ENCODE results near the gene ARL11. TPM values are rescaled to one million over a fixed set of nuclear protein-coding genes. Genes with fewer than 3 reads are reported as not detected.
A peak's percentile ranks its signal among the peaks of the same experiment; 100 is the strongest.

ARL11 gene
- total and polyA plus RNA-seq, 2 of the 4 experiments (the other 2 are of a cell fraction), result not detected

DNA sequence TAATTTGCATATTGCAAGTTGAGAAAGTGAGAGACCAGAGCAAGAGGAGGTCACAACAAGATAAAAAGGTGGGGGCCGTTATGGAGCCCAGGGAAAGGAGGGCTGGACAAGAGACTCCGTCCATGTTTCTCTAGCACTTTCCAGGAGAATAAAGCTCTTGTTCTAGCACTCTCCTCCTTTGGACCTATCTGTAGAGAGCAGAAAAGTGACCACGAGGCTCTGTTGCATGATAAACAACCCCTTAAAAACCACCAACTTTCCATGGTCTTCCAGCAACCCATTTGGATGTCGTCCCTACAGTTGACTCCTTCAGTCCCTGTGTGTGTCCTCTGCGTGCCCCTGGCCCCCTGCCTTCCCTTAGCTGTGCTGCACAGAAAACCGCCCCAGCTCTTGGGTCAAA lies 4.1 kb upstream of the ARL11 start:
- dilution Hi-C loops (cut with HindIII; ENCODE audit: low sequenced_read_pairs, unreplicated experiment), result no loop called here
- intact Hi-C loops (cut with micrococcal nuclease), result no loop called here

More for the DNA sequence above, 4.1 kb upstream of the ARL11 start:
- Histone ChIP-seq H3K4ac (ENCODE audit: low read depth, low read length) (no peak overlapping the region), H3K4me3 (ENCODE audit: insufficient read depth, low read depth, low read length) (no peak overlapping the region), H4K91ac (ENCODE audit: insufficient read depth, low read depth, low read length) (no peak overlapping the region), H3K18ac (ENCODE audit: low read depth, low read length) (no peak overlapping the region), H3K9me1 (ENCODE audit: insufficient read depth, low read length) (no peaks in the 10 kb centered on the region), H4K20me1 (ENCODE audit: insufficient read depth, low read length) (no peaks in the 10 kb centered on the region), H3K23ac (ENCODE audit: low read depth, low read length) (no peak overlapping the region), H3K79me1 (ENCODE audit: low read depth in 1 of 2, low read length in 2 of 2) (no peaks in the 10 kb centered on the region), H3K14ac (replicated peaks; ENCODE audit: low read depth, low read length) (no peak overlapping the region), H2AK9ac (replicated peaks; ENCODE audit: low read depth, low read length, poor library complexity) (no peak overlapping the region), H4K8ac (ENCODE audit: low read depth in 2 of 2, low read length in 2 of 2) (no peak overlapping the region), H3K4me2 (ENCODE audit: low read depth, low read length) (no peak overlapping the region), H3K9ac (ENCODE audit: low read depth, low read length) (no peak overlapping the region), H3K27ac (ENCODE audit: insufficient read depth, low read length) (no peak overlapping the region), H2BK15ac (ENCODE audit: low read depth, low read length) (no peak overlapping the region), H3K27me3 (ENCODE audit: control insufficient read depth, insufficient read depth, low read length) (no peaks in the 10 kb centered on the region), H2BK20ac (ENCODE audit: low read depth, low read length) (no peak overlapping the region), H3K36me3 (ENCODE audit: control insufficient read depth, insufficient read depth, low read length) (no peaks in the 10 kb centered on the region), H2BK120ac (ENCODE audit: low read depth, low read length) (no peak overlapping the region), H3K56ac (ENCODE audit: extremely low read depth, insufficient read depth, low read length) (no peak overlapping the region), H2BK5ac (ENCODE audit: low read depth, low read length, poor library complexity, severe bottlenecking) (no peak overlapping the region), H3K4me1 (ENCODE audit: control insufficient read depth, insufficient read depth, low read length) (peaks cover 7% of the 10 kb centered on the region; the same call in 1 of the 2 replicates), H4K5ac (ENCODE audit: low read depth, low read length) (no peak overlapping the region), H3K9me3 (ENCODE audit: control insufficient read depth, insufficient read depth, low read length) (no peaks in the 10 kb centered on the region), H2AFZ (replicated peaks; ENCODE audit: low read length, poor library complexity) (peak overlapping the region; percentile 8), H2AK5ac (ENCODE audit: low read depth, low read length) (no peak overlapping the region)
- no TSS peak for BruUV-seq (replicated peaks)
- ChIA-PET CTCF (no interaction called here), POLR2A (ENCODE audit: unreplicated experiment) (no interaction called here)
- 60% methylated on average over 1 of the region's 6 CpGs; no CpG with 5 or more reads in 1 of the 2 experiments for WGBS, 2 experiments (ENCODE audit: extremely low coverage in 2 of 2, insufficient read length in 1 of 2)
- DNase-seq (no peak), ATAC-seq (ENCODE audit: low read depth) (no peak)
- no peak for TF ChIP-seq MAZ (IDR thresholded peaks at IDR 0.05; ENCODE audit: borderline replicate concordance, low read depth, low read length)
- TF ChIP-seq, protein P1, sequence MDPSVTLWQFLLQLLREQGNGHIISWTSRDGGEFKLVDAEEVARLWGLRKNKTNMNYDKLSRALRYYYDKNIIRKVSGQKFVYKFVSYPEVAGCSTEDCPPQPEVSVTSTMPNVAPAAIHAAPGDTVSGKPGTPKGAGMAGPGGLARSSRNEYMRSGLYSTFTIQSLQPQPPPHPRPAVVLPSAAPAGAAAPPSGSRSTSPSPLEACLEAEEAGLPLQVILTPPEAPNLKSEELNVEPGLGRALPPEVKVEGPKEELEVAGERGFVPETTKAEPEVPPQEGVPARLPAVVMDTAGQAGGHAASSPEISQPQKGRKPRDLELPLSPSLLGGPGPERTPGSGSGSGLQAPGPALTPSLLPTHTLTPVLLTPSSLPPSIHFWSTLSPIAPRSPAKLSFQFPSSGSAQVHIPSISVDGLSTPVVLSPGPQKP (IDR thresholded peaks at IDR 0.05; ENCODE audit: borderline replicate concordance, low read depth, low read length), result no peak
- TF ChIP-seq SMC3 (IDR thresholded peaks at IDR 0.05; ENCODE audit: low read depth, low read length), result no peak
- TF ChIP-seq MAFK (IDR thresholded peaks at IDR 0.05; ENCODE audit: low read depth, low read length), result no peak
- no peak for TF ChIP-seq CEBPB (IDR thresholded peaks at IDR 0.05; ENCODE audit: low read depth, low read length)
- TF ChIP-seq CHD1 (IDR thresholded peaks at IDR 0.05; ENCODE audit: low read depth, low read length), result no peak
- no peak for TF ChIP-seq BHLHE40 (IDR thresholded peaks at IDR 0.05; ENCODE audit: low read depth, low read length)
- no peak for TF ChIP-seq RCOR1 (IDR thresholded peaks at IDR 0.05; ENCODE audit: insufficient replicate concordance, low read length)
- TF ChIP-seq POLR2A (IDR thresholded peaks at IDR 0.05; ENCODE audit: low read depth, low read length), result no peak
- TF ChIP-seq RFX5 (IDR thresholded peaks at IDR 0.05; ENCODE audit: low read depth, low read length), result no peak
- no peak for TF ChIP-seq NFE2L2 (IDR thresholded peaks at IDR 0.05; ENCODE audit: low read depth, low read length)
- TF ChIP-seq, protein P2, sequence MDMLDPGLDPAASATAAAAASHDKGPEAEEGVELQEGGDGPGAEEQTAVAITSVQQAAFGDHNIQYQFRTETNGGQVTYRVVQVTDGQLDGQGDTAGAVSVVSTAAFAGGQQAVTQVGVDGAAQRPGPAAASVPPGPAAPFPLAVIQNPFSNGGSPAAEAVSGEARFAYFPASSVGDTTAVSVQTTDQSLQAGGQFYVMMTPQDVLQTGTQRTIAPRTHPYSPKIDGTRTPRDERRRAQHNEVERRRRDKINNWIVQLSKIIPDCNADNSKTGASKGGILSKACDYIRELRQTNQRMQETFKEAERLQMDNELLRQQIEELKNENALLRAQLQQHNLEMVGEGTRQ (IDR thresholded peaks at IDR 0.05; ENCODE audit: low read depth, low read length), result no peak
- no peak for TF ChIP-seq RAD21 (IDR thresholded peaks at IDR 0.05; ENCODE audit: low read length)
- no peak for TF ChIP-seq FOS (IDR thresholded peaks at IDR 0.05; ENCODE audit: low read depth, low read length)
- TF ChIP-seq, protein P3, sequence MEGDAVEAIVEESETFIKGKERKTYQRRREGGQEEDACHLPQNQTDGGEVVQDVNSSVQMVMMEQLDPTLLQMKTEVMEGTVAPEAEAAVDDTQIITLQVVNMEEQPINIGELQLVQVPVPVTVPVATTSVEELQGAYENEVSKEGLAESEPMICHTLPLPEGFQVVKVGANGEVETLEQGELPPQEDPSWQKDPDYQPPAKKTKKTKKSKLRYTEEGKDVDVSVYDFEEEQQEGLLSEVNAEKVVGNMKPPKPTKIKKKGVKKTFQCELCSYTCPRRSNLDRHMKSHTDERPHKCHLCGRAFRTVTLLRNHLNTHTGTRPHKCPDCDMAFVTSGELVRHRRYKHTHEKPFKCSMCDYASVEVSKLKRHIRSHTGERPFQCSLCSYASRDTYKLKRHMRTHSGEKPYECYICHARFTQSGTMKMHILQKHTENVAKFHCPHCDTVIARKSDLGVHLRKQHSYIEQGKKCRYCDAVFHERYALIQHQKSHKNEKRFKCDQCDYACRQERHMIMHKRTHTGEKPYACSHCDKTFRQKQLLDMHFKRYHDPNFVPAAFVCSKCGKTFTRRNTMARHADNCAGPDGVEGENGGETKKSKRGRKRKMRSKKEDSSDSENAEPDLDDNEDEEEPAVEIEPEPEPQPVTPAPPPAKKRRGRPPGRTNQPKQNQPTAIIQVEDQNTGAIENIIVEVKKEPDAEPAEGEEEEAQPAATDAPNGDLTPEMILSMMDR (conservative IDR thresholded peaks at IDR 0.05; ENCODE audit: low read depth, low read length), result no peak
- TF ChIP-seq MXI1 (IDR thresholded peaks at IDR 0.05; ENCODE audit: borderline replicate concordance, low read depth, low read length), result no peak
- in situ Hi-C loops (cut with MboI; ENCODE audit: low sequenced_read_pairs), result no loop called here
